H9 (cell line): ENCODE measurements around the gene ADGRG7. TPM values are rescaled to one million over a fixed set of nuclear protein-coding genes. Genes with fewer than 3 reads are reported as not detected.

Source experiments
- DNase-seq: peaks from one replicate; pipeline ENCODE4 v3.0.0-alpha.2; 2017
- H2AFZ ChIP-seq: one replicate; pipeline ENCODE4 v1.6.1; 2013; ENCODE audit warnings: mild to moderate bottlenecking, low read length, control low read depth, moderate library complexity
- H2AK5ac ChIP-seq: 2 replicates; pipeline ENCODE4 v1.6.1; 2013; ENCODE audit warnings: low read length, control low read depth, mixed read lengths; ENCODE audit not compliant: insufficient read length
- H2BK120ac ChIP-seq: one replicate; pipeline ENCODE4 v1.6.1; 2013; ENCODE audit warnings: low read depth, mild to moderate bottlenecking, low read length, control low read depth, inconsistent platforms; ENCODE audit not compliant: poor library complexity, severe bottlenecking
- H2BK12ac ChIP-seq: 2 replicates; pipeline ENCODE4 v1.6.1; 2013; ENCODE audit warnings: low read length, control low read depth, mixed read lengths, low read depth; ENCODE audit not compliant: insufficient read length
- H2BK15ac ChIP-seq: 2 replicates; pipeline ENCODE4 v1.6.1; 2013; ENCODE audit warnings: low read depth, low read length, control low read depth
- H2BK20ac ChIP-seq: one replicate; pipeline ENCODE4 v1.6.1; 2013; ENCODE audit warnings: low read depth, mild to moderate bottlenecking, low read length, control low read depth, inconsistent platforms; ENCODE audit not compliant: poor library complexity, severe bottlenecking
- H2BK5ac ChIP-seq: 2 replicates; pipeline ENCODE4 v1.6.1; 2013; ENCODE audit warnings: low read length, control low read depth, mixed read lengths; ENCODE audit not compliant: insufficient read length
- H3K14ac ChIP-seq: 2 replicates; pipeline ENCODE4 v1.6.1; 2013; ENCODE audit warnings: low read length, control low read depth; ENCODE audit not compliant: insufficient read depth
- H3K18ac ChIP-seq: 2 replicates; pipeline ENCODE4 v1.6.1; 2013; ENCODE audit warnings: low read depth, mild to moderate bottlenecking, mixed read lengths, low read length, control low read depth; ENCODE audit not compliant: insufficient read length
- H3K23ac ChIP-seq: 2 replicates; pipeline ENCODE4 v1.6.1; 2013; ENCODE audit warnings: low read length, control low read depth, mixed read lengths, low read depth; ENCODE audit not compliant: insufficient read length
- H3K23me2 ChIP-seq: 2 replicates; pipeline ENCODE4 v1.6.1; 2013; ENCODE audit warnings: low read depth, mild to moderate bottlenecking, mixed read lengths, low read length, control low read depth; ENCODE audit not compliant: insufficient read length, poor library complexity, severe bottlenecking
- H3K27ac ChIP-seq: 2 replicates; pipeline ENCODE4 v1.5.1; 2013; ENCODE audit warnings: low read length, control low read depth, mixed read lengths, low read depth; ENCODE audit not compliant: insufficient read length
- H3K27me3 ChIP-seq: 2 replicates; pipeline ENCODE4 v1.6.1; 2013; ENCODE audit warnings: low read length, control low read depth, inconsistent platforms; ENCODE audit not compliant: insufficient read depth
- H3K4ac ChIP-seq: 2 replicates; pipeline ENCODE4 v1.6.1; 2013; ENCODE audit warnings: low read depth, mild to moderate bottlenecking, control low read depth, inconsistent platforms, low read length, moderate library complexity
- H3K4me1 ChIP-seq: 2 replicates; pipeline ENCODE4 v1.6.1; 2013; ENCODE audit warnings: low read length, control low read depth, inconsistent platforms; ENCODE audit not compliant: insufficient read depth
- H3K4me2 ChIP-seq: 2 replicates; pipeline ENCODE4 v1.6.1; 2013; ENCODE audit warnings: low read length, control low read depth, mixed read lengths; ENCODE audit not compliant: insufficient read length, insufficient read depth
- H3K56ac ChIP-seq: 2 replicates; pipeline ENCODE4 v1.6.1; 2013; ENCODE audit warnings: low read depth, mild to moderate bottlenecking, mixed read lengths, low read length, control low read depth; ENCODE audit not compliant: insufficient read length
- H3K79me1 ChIP-seq: 2 replicates; pipeline ENCODE4 v1.6.1; 2013; ENCODE audit warnings: low read depth, mild to moderate bottlenecking, moderate library complexity, low read length, control low read depth, inconsistent platforms; ENCODE audit not compliant: insufficient read depth, poor library complexity, severe bottlenecking
- H3K79me2 ChIP-seq: 2 replicates; pipeline ENCODE4 v1.6.1; 2013; ENCODE audit warnings: low read length, control low read depth, inconsistent platforms; ENCODE audit not compliant: insufficient read depth
- H3K9ac ChIP-seq: 2 replicates; pipeline ENCODE4 v1.6.1; 2013; ENCODE audit warnings: low read length, control low read depth, mixed read lengths; ENCODE audit not compliant: insufficient read length; ENCODE audit errors: extremely low read depth
- H3K9me3 ChIP-seq: one replicate; pipeline ENCODE4 v1.6.1; 2013; ENCODE audit warnings: low read depth, low read length, inconsistent platforms; ENCODE audit not compliant: control insufficient read depth
- H3T11ph ChIP-seq: one replicate; pipeline ENCODE4 v1.6.1; 2013; ENCODE audit warnings: mild to moderate bottlenecking, low read length, control low read depth, inconsistent platforms
- H4K20me1 ChIP-seq: one replicate; pipeline ENCODE4 v1.6.1; 2013; ENCODE audit not compliant: control insufficient read depth, insufficient read length, insufficient read depth
- H4K5ac ChIP-seq: 2 replicates; pipeline ENCODE4 v1.6.1; 2013; ENCODE audit warnings: low read depth, mild to moderate bottlenecking, mixed read lengths, low read length, control low read depth; ENCODE audit not compliant: insufficient read length
- H4K8ac ChIP-seq: replicated peaks from 2 replicates; pipeline ENCODE4 v1.6.1; 2013; ENCODE audit warnings: low read length, control low read depth, mixed read lengths, low read depth; ENCODE audit not compliant: insufficient read length
- H4K91ac ChIP-seq: 2 replicates; pipeline ENCODE4 v1.6.1; 2013; ENCODE audit warnings: low read depth, mild to moderate bottlenecking, moderate library complexity, mixed read lengths, low read length, control low read depth; ENCODE audit not compliant: insufficient read length
- H3K27ac Mint-ChIP-seq, 3 experiments: 2 replicates in 2 of 3; 3 replicates in 1 of 3; pipeline ENCODE4 v1.8.0; 2020 to 2021; ENCODE audit warnings: mixed read lengths in 3 of 3, mild to moderate bottlenecking in 1 of 3, moderate library complexity in 1 of 3
- H3K27me3 Mint-ChIP-seq: 2 replicates; pipeline ENCODE4 v1.8.0; 2021; ENCODE audit warnings: low read depth, mild to moderate bottlenecking, moderate library complexity, mixed read lengths
- H3K36me3 Mint-ChIP-seq, 3 experiments: 2 replicates in 2 of 3; 3 replicates in 1 of 3; pipeline ENCODE4 v1.8.0; 2020 to 2021; ENCODE audit warnings: low read depth in 3 of 3, mixed read lengths in 3 of 3; ENCODE audit not compliant: insufficient read depth in 1 of 3
- H3K4me1 Mint-ChIP-seq, 2 experiments: 2 replicates each; pipeline ENCODE4 v1.8.0; 2020; ENCODE audit warnings: mixed read lengths in 2 of 2
- H3K4me3 Mint-ChIP-seq, 2 experiments: 2 replicates in 1 of 2; 3 replicates in 1 of 2; pipeline ENCODE4 v1.8.0; 2020 to 2021; ENCODE audit warnings: mild to moderate bottlenecking in 2 of 2, mixed read lengths in 2 of 2, moderate library complexity in 1 of 2
- H3K9me3 Mint-ChIP-seq, 2 experiments: 2 replicates in 1 of 2; 3 replicates in 1 of 2; pipeline ENCODE4 v1.8.0; 2020; ENCODE audit warnings: mild to moderate bottlenecking in 2 of 2, mixed read lengths in 2 of 2, moderate library complexity in 1 of 2
- CTCF ChIP-seq: fragments of 200-600 bp; sonication (generic); conservative IDR thresholded peaks from 3 replicates; pipeline ENCODE4 v1.8.0; 2021; ENCODE audit warnings: antibody characterized with exemption, mild to moderate bottlenecking
- WGBS: extraction: QIAGEN DNeasy Blood & Tissue Kit; methylation state at CpG from one replicate; pipeline ENCODE4 v1.1.7; 2013; ENCODE audit warnings: missing lambda C conversion rate, low lambda C conversion rate, mixed read lengths; ENCODE audit not compliant: insufficient read length; ENCODE audit errors: extremely low coverage; 5-methylcytosine and 5-hydroxymethylcytosine counted together
- total RNA-seq: library from RNA; stranded (reverse); gene quantifications from 2 replicates; pipeline ENCODE4 v1.2.1, GENCODE V29; 2021

The ADGRG7 gene
- total RNA-seq, 1 experiment from 2014 or later: not detected

GRCh38 chr3:100641471-100642032 is 32.2 kb downstream of the ADGRG7 start:
- Histone ChIP-seq H3K9me3 (no peaks in the 10 kb centered on the region), H4K20me1 (no peaks in the 10 kb centered on the region), H3K4ac (no peak overlapping the region), H4K8ac (no peak overlapping the region), H3K27me3 (no peaks in the 10 kb centered on the region), H3K23ac (no peak overlapping the region), H3K9ac (no peak overlapping the region), H2AK5ac (no peak overlapping the region), H3K18ac (no peak overlapping the region), H2BK5ac (no peak overlapping the region), H2BK20ac (no peak overlapping the region), H3K4me1 (no peaks in the 10 kb centered on the region), H3K4me2 (no peak overlapping the region), H3K79me1 (no peaks in the 10 kb centered on the region), H3K56ac (no peak overlapping the region), H2BK120ac (no peak overlapping the region), H2BK15ac (no peak overlapping the region), H3T11ph (no peak overlapping the region), H3K27ac (no peak overlapping the region), H4K91ac (no peak overlapping the region), H4K5ac (no peak overlapping the region), H3K23me2 (no peaks in the 10 kb centered on the region), H3K79me2 (no peaks in the 10 kb centered on the region), H2AFZ (no peak overlapping the region), H2BK12ac (no peak overlapping the region), H3K14ac (no peak overlapping the region)
- DNase-seq: no peak
- Mint-ChIP-seq H3K27ac (no peak overlapping the region), H3K27me3 (no peaks in the 10 kb centered on the region; the same call in 1 of the 2 replicates), H3K4me1 (no peaks in the 10 kb centered on the region), H3K4me3 (no peak overlapping the region), H3K36me3 (no peaks in the 10 kb centered on the region), H3K9me3 (no peaks in the 10 kb centered on the region; a peak in 1 of 5 replicates)
- TF ChIP-seq CTCF: no peak
- WGBS: no CpG with 5 or more reads among the region's 3 CpGs
